ACC112 (cell line): ENCODE results near the gene ANKRD44.
A peak's percentile ranks its signal among the peaks of the same experiment; 100 is the strongest.

ENCODE experiments used
- H2AFZ ChIP-seq: fragments of 200-600 bp; sonication (generic); one replicate; pipeline ENCODE4 v1.6.0; 2017; ENCODE audit warnings: antibody characterized with exemption, low read length; ENCODE audit not compliant: unreplicated experiment
- H3K27ac ChIP-seq: fragments of 200-600 bp; sonication (generic); 2 replicates; pipeline ENCODE4 v1.5.1; 2014; ENCODE audit warnings: low read depth, mild to moderate bottlenecking, antibody characterized with exemption, low read length, moderate library complexity
- H3K27me3 ChIP-seq: fragments of 200-600 bp; sonication (generic); 2 replicates; pipeline ENCODE4 v1.6.1; 2014; ENCODE audit warnings: mild to moderate bottlenecking, antibody characterized with exemption, low read length, moderate library complexity, mixed read lengths; ENCODE audit not compliant: insufficient read depth
- H3K36me3 ChIP-seq: fragments of 200-600 bp; sonication (generic); 2 replicates; pipeline ENCODE4 v1.6.1; 2016; ENCODE audit warnings: mild to moderate bottlenecking, antibody characterized with exemption, low read length, moderate library complexity, mixed read lengths; ENCODE audit not compliant: insufficient read depth
- H3K4me1 ChIP-seq: fragments of 200-600 bp; sonication (generic); one replicate; pipeline ENCODE4 v1.6.1; 2016; ENCODE audit warnings: low read length, mixed read lengths; ENCODE audit not compliant: insufficient read depth, unreplicated experiment, control insufficient read depth
- H3K4me3 ChIP-seq: fragments of 200-600 bp; sonication (generic); 2 replicates; pipeline ENCODE4 v1.5.1; 2014; ENCODE audit warnings: mild to moderate bottlenecking, low read depth, low read length
- H3K79me2 ChIP-seq: fragments of 200-600 bp; sonication (generic); one replicate; pipeline ENCODE4 v1.6.0; 2016; ENCODE audit warnings: low read length; ENCODE audit not compliant: control insufficient read depth, unreplicated experiment, insufficient read depth

ANKRD44 gene

DNA sequence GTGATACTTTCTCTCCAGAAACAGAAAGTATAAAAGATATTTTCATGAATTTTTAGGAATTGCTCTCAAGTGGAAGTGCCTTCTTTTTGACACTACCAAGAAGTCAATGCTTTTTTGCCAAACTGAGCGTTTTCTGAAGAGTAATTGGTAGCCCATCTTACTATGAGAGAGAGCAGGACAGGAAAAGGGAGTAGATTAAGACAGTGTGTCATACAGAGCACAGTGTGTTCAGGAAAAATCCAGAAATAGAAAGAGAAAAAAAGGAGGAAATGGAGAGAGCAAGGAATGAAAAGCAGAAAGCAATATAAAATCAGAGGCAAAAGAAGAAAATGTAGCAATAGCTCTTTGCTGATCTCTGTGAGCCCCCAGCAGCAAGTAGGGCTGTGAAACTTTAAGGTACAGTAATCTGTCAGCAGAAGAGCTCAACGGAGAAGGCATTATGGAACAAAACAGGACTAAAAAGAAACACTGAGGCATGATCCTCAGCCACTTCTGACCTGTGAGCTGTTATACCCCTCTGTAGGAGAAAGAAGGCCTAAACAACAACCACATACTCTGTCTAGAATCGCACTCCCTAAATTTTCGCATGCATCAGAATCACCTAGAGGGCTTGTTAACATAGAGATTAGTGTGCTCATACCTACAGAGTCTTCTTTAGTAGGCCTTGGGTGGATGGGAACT lies 369.0 kb downstream of the ANKRD44 start:
- Histone ChIP-seq H3K27ac (no peak overlapping the region), H3K79me2 (no peaks in the 10 kb centered on the region), H3K4me1 (no peaks in the 10 kb centered on the region), H3K4me3 (no peak overlapping the region), H3K27me3 (no peaks in the 10 kb centered on the region), H3K36me3 (no peaks in the 10 kb centered on the region), H2AFZ (peak overlapping the region; percentile 6)

DNA sequence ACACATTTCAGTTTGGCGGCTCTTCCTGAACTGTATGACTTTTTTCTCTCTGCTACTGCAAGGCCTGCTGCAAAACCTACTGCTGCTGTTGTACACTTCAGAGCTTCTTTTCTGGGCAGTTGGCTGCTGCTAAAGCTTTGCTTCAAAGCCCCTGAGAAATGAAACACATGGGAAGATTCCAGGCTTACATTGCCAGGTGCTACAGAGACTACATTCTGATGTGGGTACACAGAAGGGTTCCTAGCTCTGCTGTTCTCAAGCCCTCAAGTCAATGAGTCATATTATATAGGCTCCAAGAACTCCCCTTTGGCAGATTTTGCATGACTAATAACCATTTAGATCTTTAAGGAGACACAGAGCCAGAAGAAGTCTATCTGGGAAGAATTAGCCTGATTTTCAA lies 371.2 kb downstream of the ANKRD44 start:
- Histone ChIP-seq H2AFZ (no peak overlapping the region), H3K4me1 (no peaks in the 10 kb centered on the region), H3K36me3 (no peaks in the 10 kb centered on the region), H3K79me2 (no peaks in the 10 kb centered on the region), H3K4me3 (no peak overlapping the region), H3K27me3 (no peaks in the 10 kb centered on the region), H3K27ac (no peak overlapping the region)
